Aorta (tissue), 5 donors: ENCODE data around the gene DIAPH1. TPM values are rescaled to one million over a fixed set of nuclear protein-coding genes. Genes with fewer than 3 reads are reported as not detected.

Experiments used
- ATAC-seq: fragments of 200-7000 bp; cut with Tn5 transposase; one replicate; pipeline ENCODE4 v1.9.1; 2022; ENCODE audit warnings: moderate library complexity; ENCODE audit not compliant: low FRiP score
- DNase-seq, 2 donors: peaks; one replicate each; pipeline ENCODE4 v3.0.0-alpha.2; 2020
- H3K27ac ChIP-seq, 2 donors: one replicate each; pipeline ENCODE4 v1.5.1; 2013; ENCODE audit warnings: low read length in 2 of 2, mild to moderate bottlenecking in 2 of 2, moderate library complexity in 2 of 2, control low read depth in 1 of 2, inconsistent platforms in 1 of 2, low read depth in 1 of 2
- H3K27me3 ChIP-seq, 2 donors: one replicate each; pipeline ENCODE4 v1.6.1; 2013; ENCODE audit warnings: control low read depth in 1 of 2, low read length in 1 of 2, mild to moderate bottlenecking in 1 of 2, moderate library complexity in 1 of 2; ENCODE audit not compliant: insufficient read depth in 2 of 2, control insufficient read depth in 1 of 2
- H3K36me3 ChIP-seq, 2 donors: one replicate each; pipeline ENCODE4 v1.6.1; 2013; ENCODE audit warnings: control low read depth in 1 of 2, low read length in 1 of 2, mild to moderate bottlenecking in 1 of 2; ENCODE audit not compliant: insufficient read depth in 2 of 2, control insufficient read depth in 1 of 2
- H3K4me1 ChIP-seq, 2 donors: one replicate each; pipeline ENCODE4 v1.6.1; 2013; ENCODE audit warnings: low read length in 2 of 2, control low read depth in 1 of 2, mild to moderate bottlenecking in 1 of 2, moderate library complexity in 1 of 2; ENCODE audit not compliant: insufficient read depth in 2 of 2, control insufficient read depth in 1 of 2
- H3K4me3 ChIP-seq, 2 donors: one replicate each; pipeline ENCODE4 v1.5.1; 2013; ENCODE audit warnings: low read length in 2 of 2, control low read depth in 1 of 2, mild to moderate bottlenecking in 1 of 2
- H3K9me3 ChIP-seq: one replicate; pipeline ENCODE4 v1.6.1; 2013; ENCODE audit warnings: mild to moderate bottlenecking, low read length; ENCODE audit not compliant: control insufficient read depth
- WGBS, 2 donors: extraction: QIAGEN DNeasy Blood & Tissue Kit; methylation state at CpG; one replicate each; pipeline ENCODE4 v1.1.7; 2013; 5-methylcytosine and 5-hydroxymethylcytosine counted together
- intact Hi-C, 2 donors: fragments of 100-400 bp; cut with DNase I; formaldehyde crosslinking; loops; one replicate each; pipeline versions ENCODE4 v1.14.2 to v1.15.0; 2022
- polyA plus RNA-seq, 2 donors: library from polyadenylated mRNA; stranded (reverse); fragments of 200-250 nt; gene quantifications; one replicate each; pipeline ENCODE4 v1.2.3, GENCODE V29; 2013
- total RNA-seq, 2 donors: library from RNA; stranded (reverse); fragmentation: NEBNext Ultra II Directional; extraction: Animal tissue kit (Norgen Biotek cat#: 25700); gene quantifications; one replicate each; pipeline ENCODE4 v1.2.1, GENCODE V29; 2021
- donor health status: healthy with polysubstance abuse.
- donor health status: Bipolar disorder and iron deficiency.
- donor health status: DM: no; HTN: no; CAD: no.
- donor health status: DM: no; HTN: no; CAD: no.
- donor health status: DM: yes; HTN: yes; CAD: no.

DIAPH1 gene
- total and polyA plus RNA-seq, 4 donors, result 30.8 to 125 (median 68.8) TPM

GRCh38 chr5:141641634-141642267 is 23.0 kb upstream of the DIAPH1 start:
- H3K4me3 ChIP-seq, result no peak overlapping the region
- H3K27ac ChIP-seq, result no peak overlapping the region
- no peaks in the 10 kb centered on the region for H3K9me3 ChIP-seq
- H3K4me1 ChIP-seq, result no peaks in the 10 kb centered on the region
- H3K27me3 ChIP-seq, result no peaks in the 10 kb centered on the region
- DNase-seq (no peak), ATAC-seq (no peak)
- peaks cover 0 to 6% of the 10 kb centered on the region in 2 donors for H3K36me3 ChIP-seq
- 83 to 94% methylated on average over 2 of the region's 2 CpGs for WGBS, 2 donors
- intact Hi-C loops, result no loop called here

GRCh38 chr5:141640698-141641097 is 21.9 kb upstream of the DIAPH1 start:
- no peaks in the 10 kb centered on the region for H3K27me3 ChIP-seq
- 80 to 83% methylated on average over 8 to 9 of the region's 9 CpGs for WGBS, 2 donors
- H3K4me3 ChIP-seq, result no peak overlapping the region
- ATAC-seq (no peak), DNase-seq (no peak)
- no peaks in the 10 kb centered on the region for H3K4me1 ChIP-seq
- H3K27ac ChIP-seq, result no peak overlapping the region
- no peaks in the 10 kb centered on the region for H3K9me3 ChIP-seq
- H3K36me3 ChIP-seq, result peaks cover 0 to 6% of the 10 kb centered on the region in 2 donors
- intact Hi-C loops, result no loop called here

GRCh38 chr5:141640051-141640415 is 21.2 kb upstream of the DIAPH1 start:
- Histone ChIP-seq H3K9me3 (no peaks in the 10 kb centered on the region), H3K27ac (no peak overlapping the region), H3K27me3 (no peaks in the 10 kb centered on the region), H3K4me1 (no peaks in the 10 kb centered on the region), H3K4me3 (no peak overlapping the region), H3K36me3 (peaks cover 0 to 6% of the 10 kb centered on the region in 2 donors)
- DNase-seq, result no peak
- intact Hi-C loops, result no loop called here
- 82 to 84% methylated on average over 3 of the region's 3 CpGs for WGBS, 2 donors
- ATAC-seq, result no peak

GRCh38 chr5:141639357-141640050 is 20.7 kb upstream of the DIAPH1 start:
- H3K27ac ChIP-seq, result no peak overlapping the region
- 88% methylated on average over 12 of the region's 12 CpGs for WGBS, 2 donors
- intact Hi-C loops, result no loop called here

GRCh38 chr5:141638771-141639170 is 20.0 kb upstream of the DIAPH1 start:
- Histone ChIP-seq H3K9me3 (no peaks in the 10 kb centered on the region), H3K27ac (no peak overlapping the region), H3K4me1 (no peaks in the 10 kb centered on the region), H3K27me3 (no peaks in the 10 kb centered on the region), H3K4me3 (no peak overlapping the region), H3K36me3 (no peaks in the 10 kb centered on the region)
- intact Hi-C loops, result no loop called here
- ATAC-seq (no peak), DNase-seq (no peak)
- WGBS, 2 donors, result 89 to 95% methylated on average over 2 of the region's 2 CpGs

More at GRCh38 chr5:141639357-141640050, 20.7 kb upstream of the DIAPH1 start:
- ATAC-seq (no peak), DNase-seq (no peak)
- Histone ChIP-seq H3K4me1 (no peaks in the 10 kb centered on the region), H3K36me3 (peaks cover 0 to 6% of the 10 kb centered on the region in 2 donors), H3K27me3 (no peaks in the 10 kb centered on the region), H3K4me3 (no peak overlapping the region), H3K9me3 (no peaks in the 10 kb centered on the region)

- Histone ChIP-seq H3K4me3 (peak overlapping the region; percentile 44 to 83), H3K27me3 (no peaks in the 10 kb centered on the region), H3K4me1 (no peaks in the 10 kb centered on the region), H3K9me3 (no peaks in the 10 kb centered on the region), H3K27ac (no peak overlapping the region), H3K36me3 (no peaks in the 10 kb centered on the region)
- DNase-seq (peak; percentile 79 to 88), ATAC-seq (peak; percentile 57)
- intact Hi-C loops, result no loop called here
- whole genome bisulfite sequencing, 2 donors, result 5 to 6% methylated on average over 39 to 40 of the region's 40 CpGs
Measured at GRCh38 chr5:141637767-141638419, 19.1 kb upstream of the DIAPH1 start.

GRCh38 chr5:141637123-141637766 is 18.4 kb upstream of the DIAPH1 start:
- intact Hi-C loops, result no loop called here
- H3K4me1 ChIP-seq, result no peaks in the 10 kb centered on the region
- 1% methylated on average over 62 to 63 of the region's 63 CpGs for WGBS, 2 donors

GRCh38 chr5:141636413-141637122 is 17.8 kb upstream of the DIAPH1 start, which contains the start of the genes HDAC3 and RELL2:
HDAC3 (minus strand) TSS chr5:141636849; CDS start chr5:141636790, 59 bp downstream.
RELL2 (plus strand) TSS chr5:141636997; CDS start chr5:141638226, 1,229 bp downstream.
- Histone ChIP-seq H3K27me3 (no peaks in the 10 kb centered on the region), H3K27ac (peak within 1 kb of the TSS in 1 of 2 donors; percentile 14), H3K36me3 (peaks cover 0 to 3% of the 10 kb centered on the region in 2 donors), H3K4me3 (peak within 1 kb of the TSS; percentile 44 to 83), H3K4me1 (no peaks in the 10 kb centered on the region), H3K9me3 (no peaks in the 10 kb centered on the region)
- 0% methylated on average over 48 to 55 of the region's 55 CpGs for WGBS, 2 donors
- ATAC-seq (peak; percentile 97), DNase-seq (peak; percentile 95 to 98)
- intact Hi-C loops, result no loop called here

More at GRCh38 chr5:141637123-141637766, 18.4 kb upstream of the DIAPH1 start:
- peaks cover 0 to 3% of the 10 kb centered on the region in 2 donors for H3K36me3 ChIP-seq
- H3K27ac ChIP-seq, result no peak overlapping the region
- peak; percentile 40 for ATAC-seq
- no peaks in the 10 kb centered on the region for H3K27me3 ChIP-seq
- H3K9me3 ChIP-seq, result no peaks in the 10 kb centered on the region
- no peak for DNase-seq
- H3K4me3 ChIP-seq, result peak overlapping the region; percentile 44 to 83
